Choroid plexus epithelial cell (primary cell): Measurements from ENCODE around the gene TAGLN.

Experiments used
- DNase-seq: peaks from one replicate; pipeline ENCODE4 v3.0.0-alpha.2; 2010; ENCODE audit warnings: low read depth
- H3K4me3 ChIP-seq: 2 replicates; pipeline ENCODE4 v1.5.1; 2011; ENCODE audit warnings: low read depth, mild to moderate bottlenecking, control low read depth, low read length, moderate library complexity
- TF ChIP-seq, protein P1 (sequence below): conservative IDR thresholded peaks from 2 replicates; pipeline ENCODE4 v1.5.1; 2011; ENCODE audit warnings: low read depth, mild to moderate bottlenecking, control low read depth, inconsistent platforms, low read length, moderate library complexity

TAGLN gene

DNA sequence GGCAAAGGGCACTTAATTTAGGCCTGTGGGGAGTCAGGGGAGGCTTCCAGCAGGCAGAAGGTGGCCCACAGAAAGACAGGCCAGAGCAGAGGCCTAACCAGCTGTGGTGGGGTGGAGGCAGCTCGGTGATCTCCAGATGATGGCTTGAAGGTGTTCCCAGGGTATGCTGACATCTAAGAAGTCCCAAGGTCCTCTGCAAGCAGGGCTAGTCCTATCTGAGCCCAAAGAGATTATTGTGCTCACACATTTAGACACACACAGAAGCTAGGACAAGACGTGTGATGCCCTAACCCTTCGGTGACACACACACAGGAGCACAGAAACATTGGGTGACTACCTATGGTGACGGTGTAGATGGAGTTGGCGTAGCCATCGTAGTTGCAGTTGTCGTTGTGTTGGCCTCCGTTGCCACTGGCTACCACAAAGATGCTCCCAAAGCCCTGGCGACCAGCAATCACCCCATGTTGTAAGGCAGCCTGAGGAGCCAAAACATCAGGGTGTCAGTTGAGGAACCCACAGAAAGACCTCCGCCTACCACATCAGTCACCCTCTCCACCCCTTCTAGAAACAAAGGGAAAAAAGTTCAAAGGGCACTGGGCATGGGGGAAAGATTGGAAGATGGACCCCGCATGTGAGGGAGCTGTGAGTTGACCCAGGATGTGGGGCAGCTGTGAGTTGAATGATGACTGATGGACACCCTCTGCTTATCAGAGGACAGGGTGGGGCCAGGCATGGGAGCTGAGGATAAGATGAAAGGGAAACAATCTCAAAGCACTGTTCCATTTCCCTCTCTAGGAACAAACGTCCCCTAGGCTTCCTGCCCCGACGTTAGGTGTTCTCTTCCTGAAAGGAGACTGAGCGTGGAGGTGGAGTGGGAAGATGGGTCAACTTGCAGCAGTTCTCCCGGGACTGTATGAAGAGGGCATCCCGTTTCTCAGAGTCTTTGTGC lies 24.8 kb downstream of the TAGLN start:
- no peak overlapping the region for H3K4me3 ChIP-seq
- DNase-seq, result no peak
- TF ChIP-seq, protein P1, sequence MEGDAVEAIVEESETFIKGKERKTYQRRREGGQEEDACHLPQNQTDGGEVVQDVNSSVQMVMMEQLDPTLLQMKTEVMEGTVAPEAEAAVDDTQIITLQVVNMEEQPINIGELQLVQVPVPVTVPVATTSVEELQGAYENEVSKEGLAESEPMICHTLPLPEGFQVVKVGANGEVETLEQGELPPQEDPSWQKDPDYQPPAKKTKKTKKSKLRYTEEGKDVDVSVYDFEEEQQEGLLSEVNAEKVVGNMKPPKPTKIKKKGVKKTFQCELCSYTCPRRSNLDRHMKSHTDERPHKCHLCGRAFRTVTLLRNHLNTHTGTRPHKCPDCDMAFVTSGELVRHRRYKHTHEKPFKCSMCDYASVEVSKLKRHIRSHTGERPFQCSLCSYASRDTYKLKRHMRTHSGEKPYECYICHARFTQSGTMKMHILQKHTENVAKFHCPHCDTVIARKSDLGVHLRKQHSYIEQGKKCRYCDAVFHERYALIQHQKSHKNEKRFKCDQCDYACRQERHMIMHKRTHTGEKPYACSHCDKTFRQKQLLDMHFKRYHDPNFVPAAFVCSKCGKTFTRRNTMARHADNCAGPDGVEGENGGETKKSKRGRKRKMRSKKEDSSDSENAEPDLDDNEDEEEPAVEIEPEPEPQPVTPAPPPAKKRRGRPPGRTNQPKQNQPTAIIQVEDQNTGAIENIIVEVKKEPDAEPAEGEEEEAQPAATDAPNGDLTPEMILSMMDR, result no peak

GRCh38 chr11:117225553-117226170 lies 26.5 kb downstream of the TAGLN start:
- TF ChIP-seq, protein P1, result no peak
- no peak for DNase-seq
- H3K4me3 ChIP-seq, result no peak overlapping the region

DNA sequence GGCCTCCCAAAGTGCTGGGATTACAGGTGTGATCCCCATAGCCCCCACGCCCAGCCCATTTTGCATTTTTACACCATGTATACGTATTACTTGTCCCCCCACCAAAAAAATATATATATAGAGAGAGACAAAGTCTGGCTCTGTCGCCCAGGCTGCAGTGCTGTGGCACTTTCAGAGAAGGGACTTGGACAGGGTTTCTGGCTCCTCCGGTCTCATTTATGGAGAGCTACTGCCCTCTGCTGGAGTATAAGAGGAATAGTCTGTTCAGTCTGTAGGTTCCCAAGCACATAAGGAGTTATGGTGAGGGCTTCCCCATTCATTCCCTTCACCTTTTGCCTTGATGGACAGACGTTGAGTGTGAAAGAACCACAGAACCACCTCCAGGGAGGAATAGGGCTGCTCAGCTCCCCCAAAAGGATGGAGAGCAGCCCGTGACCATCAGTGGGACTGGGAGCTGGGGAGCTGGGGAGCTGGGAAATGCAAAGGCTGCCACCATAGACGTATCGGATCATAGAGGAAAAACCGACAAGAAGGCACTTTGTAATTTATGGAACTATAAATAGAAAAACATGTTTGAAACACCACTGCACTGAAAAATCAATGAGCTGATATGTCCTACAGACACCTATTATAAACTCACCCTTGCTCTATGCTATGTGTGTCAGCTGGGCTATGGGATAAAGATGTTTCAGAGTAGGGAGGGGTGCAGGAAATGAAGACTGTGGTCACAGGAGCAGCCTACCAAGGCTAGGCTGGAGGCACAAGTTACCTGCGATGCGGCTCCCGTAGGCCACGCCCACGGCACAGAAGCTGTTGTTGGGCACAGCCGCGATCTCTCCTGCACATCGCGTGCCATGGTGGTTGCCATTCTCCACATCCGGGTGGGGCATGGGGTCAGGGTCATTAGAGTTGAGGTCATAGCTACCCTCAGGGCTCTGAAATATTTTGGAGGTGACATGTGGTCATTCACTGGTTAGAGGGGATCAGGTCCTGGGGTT lies 27.5 kb downstream of the TAGLN start:
- H3K4me3 ChIP-seq, result no peak overlapping the region
- peak; percentile 88 for DNase-seq
- TF ChIP-seq, protein P1, result peak; percentile 80

DNA sequence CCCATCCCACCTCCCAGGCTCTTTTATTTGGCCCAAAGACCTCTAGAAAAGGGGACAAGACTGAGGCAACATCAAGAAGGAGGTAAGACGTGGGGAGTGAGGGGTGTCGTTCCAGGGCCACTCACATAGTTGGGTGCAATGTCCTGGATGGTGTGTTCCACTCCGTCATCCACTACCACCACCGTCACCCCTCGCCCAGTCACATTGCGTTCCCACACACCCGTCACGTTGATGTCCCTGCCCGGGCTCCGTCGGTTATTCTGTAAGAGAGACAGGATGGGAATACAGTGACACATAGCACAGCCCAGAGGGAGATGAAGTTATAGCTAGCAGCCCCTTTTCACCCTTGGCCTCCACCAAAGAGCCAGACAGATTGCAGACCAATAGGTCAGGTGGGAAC lies 28.9 kb downstream of the TAGLN start:
- H3K4me3 ChIP-seq, result no peak overlapping the region
- TF ChIP-seq, protein P1, result no peak
- no peak for DNase-seq

DNA sequence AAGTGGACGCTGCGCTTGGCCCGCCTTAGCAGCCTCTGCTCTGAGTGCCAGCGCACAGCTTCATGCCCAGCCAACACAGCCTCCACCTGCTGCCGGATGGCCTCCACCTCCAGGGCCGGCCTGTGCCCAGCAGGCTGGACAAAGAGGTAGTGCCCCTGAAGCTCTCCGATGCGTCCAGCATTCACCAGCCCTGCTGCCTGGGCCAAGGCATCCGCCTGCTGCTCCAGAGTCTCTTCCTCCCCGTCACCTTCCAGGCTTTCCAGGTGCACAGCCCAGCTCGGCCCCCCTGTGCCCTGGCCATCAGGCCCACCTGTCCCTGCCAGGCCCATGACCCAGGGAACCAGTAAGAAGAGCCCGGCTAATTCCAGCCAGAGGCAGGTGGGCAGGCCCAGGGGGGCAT lies 30.2 kb downstream of the TAGLN start:
- no peak overlapping the region for H3K4me3 ChIP-seq
- TF ChIP-seq, protein P1, result no peak

DNA sequence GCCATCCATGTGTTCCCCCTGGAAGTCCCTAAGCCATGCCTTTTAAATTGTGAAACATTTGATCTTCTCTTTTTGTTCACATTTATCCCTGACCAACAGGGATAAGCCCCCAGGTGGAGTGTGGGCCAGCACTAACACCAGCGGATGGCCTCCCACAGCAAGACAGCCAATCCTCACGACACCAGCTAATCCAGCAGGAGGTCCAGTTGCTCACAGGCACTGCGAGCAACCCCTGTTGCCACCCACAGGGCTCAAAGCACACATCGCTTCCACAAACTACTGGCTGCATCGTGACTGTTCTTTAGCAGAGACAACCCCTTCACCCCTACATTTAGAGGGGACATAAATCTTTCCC lies 30.7 kb downstream of the TAGLN start:
- TF ChIP-seq, protein P1, result no peak
- H3K4me3 ChIP-seq, result no peak overlapping the region
- no peak for DNase-seq

More for the DNA sequence above, 30.2 kb downstream of the TAGLN start:
- DNase-seq, result no peak
